ENCODE data around the gene RASIP1. TPM values are rescaled to one million over a fixed set of nuclear protein-coding genes. Genes with fewer than 3 reads are reported as not detected.

RASIP1 gene
- total RNA-seq, 1 experiment from 2014 or later, result 0.09 TPM

DNA sequence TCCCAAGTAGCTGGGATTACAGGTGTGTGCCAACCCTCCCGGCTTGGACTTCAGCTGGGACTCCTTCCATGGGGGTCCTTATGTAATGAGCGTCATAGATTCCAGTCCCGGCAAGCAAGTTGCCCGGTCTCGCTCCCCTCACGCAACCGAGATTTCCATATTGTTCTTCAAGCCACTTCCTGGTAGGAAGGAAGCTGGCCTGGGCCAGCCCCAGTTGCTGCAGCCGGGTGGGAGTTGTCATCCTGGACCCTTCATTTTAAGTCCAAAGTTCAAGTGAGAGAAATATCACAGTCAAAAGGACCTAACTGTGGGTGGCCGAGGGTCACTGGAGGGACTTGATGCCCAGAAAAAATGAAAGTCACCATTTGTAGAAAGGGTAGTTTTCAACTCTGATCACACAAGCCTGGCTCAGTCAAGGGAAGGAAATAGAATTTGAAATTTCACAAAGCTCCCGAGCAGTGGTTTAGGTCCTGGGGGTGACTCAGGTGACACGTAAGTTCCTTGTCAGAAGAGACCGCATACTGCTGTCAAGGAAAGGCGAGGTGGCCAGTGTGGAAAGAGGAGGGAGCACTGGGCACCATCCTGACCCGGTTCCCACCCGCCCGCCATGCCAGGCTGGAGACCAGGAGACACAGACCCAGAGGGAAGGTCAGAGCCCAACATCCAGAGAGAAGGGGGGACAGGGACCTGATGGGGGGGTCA lies 20.2 kb upstream of the RASIP1 start:
- peaks cover 55% of the 10 kb centered on the region for H3K27me3 Mint-ChIP-seq (ENCODE audit: unreplicated experiment)
- H3K4me1 Mint-ChIP-seq (ENCODE audit: low read depth, unreplicated experiment), result peaks cover 11% of the 10 kb centered on the region
- DNase-seq, result peak; percentile 40
- BruUV-seq (replicated peaks), result no TSS peak
- CTCF ChIA-PET, result interaction anchor here (1.0 to 1.5 kb wide), 3 partner anchors 9 to 22 kb away, joined by 3 to 5 read pairs (median 4); no protein-coding TSS in a partner anchor
- TF ChIP-seq, protein P1, sequence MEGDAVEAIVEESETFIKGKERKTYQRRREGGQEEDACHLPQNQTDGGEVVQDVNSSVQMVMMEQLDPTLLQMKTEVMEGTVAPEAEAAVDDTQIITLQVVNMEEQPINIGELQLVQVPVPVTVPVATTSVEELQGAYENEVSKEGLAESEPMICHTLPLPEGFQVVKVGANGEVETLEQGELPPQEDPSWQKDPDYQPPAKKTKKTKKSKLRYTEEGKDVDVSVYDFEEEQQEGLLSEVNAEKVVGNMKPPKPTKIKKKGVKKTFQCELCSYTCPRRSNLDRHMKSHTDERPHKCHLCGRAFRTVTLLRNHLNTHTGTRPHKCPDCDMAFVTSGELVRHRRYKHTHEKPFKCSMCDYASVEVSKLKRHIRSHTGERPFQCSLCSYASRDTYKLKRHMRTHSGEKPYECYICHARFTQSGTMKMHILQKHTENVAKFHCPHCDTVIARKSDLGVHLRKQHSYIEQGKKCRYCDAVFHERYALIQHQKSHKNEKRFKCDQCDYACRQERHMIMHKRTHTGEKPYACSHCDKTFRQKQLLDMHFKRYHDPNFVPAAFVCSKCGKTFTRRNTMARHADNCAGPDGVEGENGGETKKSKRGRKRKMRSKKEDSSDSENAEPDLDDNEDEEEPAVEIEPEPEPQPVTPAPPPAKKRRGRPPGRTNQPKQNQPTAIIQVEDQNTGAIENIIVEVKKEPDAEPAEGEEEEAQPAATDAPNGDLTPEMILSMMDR (IDR thresholded peaks at IDR 0.05; ENCODE audit: unreplicated experiment), result no peak
- no peaks in the 10 kb centered on the region for H3K36me3 Mint-ChIP-seq (ENCODE audit: insufficient read depth, unreplicated experiment)
- H3K9me3 Mint-ChIP-seq (ENCODE audit: low read depth, unreplicated experiment), result no peaks in the 10 kb centered on the region
- intact Hi-C loops (cut with micrococcal nuclease; ENCODE audit: unreplicated experiment), result no loop called here
- H3K4me3 Mint-ChIP-seq (ENCODE audit: low read depth, unreplicated experiment), result no peak overlapping the region
- H3K27ac Mint-ChIP-seq (ENCODE audit: unreplicated experiment), result peak overlapping the region; percentile 27

DNA sequence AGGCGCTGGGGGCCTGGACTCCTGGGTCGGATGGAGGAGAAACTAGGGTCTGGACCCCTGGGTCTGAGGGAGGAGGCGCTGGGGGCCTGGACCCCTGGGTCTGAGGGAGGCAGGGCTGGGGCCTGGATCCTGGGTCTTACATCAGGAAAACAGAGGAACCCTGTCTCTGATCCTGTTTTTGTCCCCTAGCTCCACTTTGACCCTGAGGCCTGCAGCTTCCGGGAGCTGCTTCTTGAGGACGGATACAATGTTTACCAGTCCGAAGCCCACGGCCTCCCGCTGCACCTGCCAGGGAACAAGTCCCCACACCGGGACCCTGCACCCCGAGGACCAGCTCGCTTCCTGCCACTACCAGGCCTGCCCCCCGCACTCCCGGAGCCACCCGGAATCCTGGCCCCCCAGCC lies 17.3 kb upstream of the RASIP1 start:
- peaks cover 32% of the 10 kb centered on the region for H3K4me1 Mint-ChIP-seq (ENCODE audit: low read depth, unreplicated experiment)
- BruUV-seq (replicated peaks), result no TSS peak
- CTCF ChIA-PET, result interaction anchor here (0.7 kb wide), 2 partner anchors 10 to 13 kb away, joined by 3 read pairs; no protein-coding TSS in a partner anchor
- DNase-seq, result no peak
- intact Hi-C loops (cut with micrococcal nuclease; ENCODE audit: unreplicated experiment), result no loop called here
- no peaks in the 10 kb centered on the region for H3K9me3 Mint-ChIP-seq (ENCODE audit: low read depth, unreplicated experiment)
- H3K27me3 Mint-ChIP-seq (ENCODE audit: unreplicated experiment), result peaks cover 27% of the 10 kb centered on the region
- peaks cover 7% of the 10 kb centered on the region for H3K36me3 Mint-ChIP-seq (ENCODE audit: insufficient read depth, unreplicated experiment)
- TF ChIP-seq, protein P1 (IDR thresholded peaks at IDR 0.05; ENCODE audit: unreplicated experiment), result no peak
- H3K4me3 Mint-ChIP-seq (ENCODE audit: low read depth, unreplicated experiment), result no peak overlapping the region
- no peak overlapping the region for H3K27ac Mint-ChIP-seq (ENCODE audit: unreplicated experiment)

DNA sequence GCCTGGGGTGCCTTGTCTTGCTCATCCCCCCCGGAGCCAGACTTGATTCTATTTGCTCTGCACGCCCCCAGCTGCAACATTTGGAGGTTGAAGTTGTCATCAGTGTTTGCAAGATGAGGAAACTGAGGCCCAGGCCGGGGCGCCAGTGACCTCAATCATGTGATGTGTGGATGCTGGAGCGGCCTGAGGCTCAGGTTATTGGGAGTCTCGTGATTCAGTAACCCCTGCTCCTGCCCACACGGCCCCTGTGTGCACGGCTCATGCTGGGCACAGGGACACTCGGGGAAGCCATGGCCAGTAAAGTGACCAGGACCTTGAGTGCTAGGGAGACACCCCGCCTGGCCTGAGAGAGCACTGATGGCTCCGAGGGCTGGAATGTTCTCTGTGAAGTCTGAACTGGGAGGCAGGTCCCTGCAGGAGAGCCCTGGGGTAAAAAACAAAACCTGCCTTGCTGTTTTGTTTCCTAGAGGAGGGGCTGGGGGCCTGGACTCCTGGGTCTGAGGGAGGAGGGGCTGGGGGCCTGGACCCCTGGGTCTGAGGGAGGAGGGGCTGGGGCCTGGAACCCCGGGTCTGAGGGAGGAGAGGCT lies 16.8 kb upstream of the RASIP1 start:
- TF ChIP-seq, protein P1 (IDR thresholded peaks at IDR 0.05; ENCODE audit: unreplicated experiment), result no peak
- peaks cover 12% of the 10 kb centered on the region for H3K36me3 Mint-ChIP-seq (ENCODE audit: insufficient read depth, unreplicated experiment)
- intact Hi-C loops (cut with micrococcal nuclease; ENCODE audit: unreplicated experiment), result no loop called here
- peaks cover 21% of the 10 kb centered on the region for H3K27me3 Mint-ChIP-seq (ENCODE audit: unreplicated experiment)
- DNase-seq, result no peak
- peaks cover 32% of the 10 kb centered on the region for H3K4me1 Mint-ChIP-seq (ENCODE audit: low read depth, unreplicated experiment)
- no peak overlapping the region for H3K4me3 Mint-ChIP-seq (ENCODE audit: low read depth, unreplicated experiment)
- H3K27ac Mint-ChIP-seq (ENCODE audit: unreplicated experiment), result no peak overlapping the region
- no TSS peak for BruUV-seq (replicated peaks)
- CTCF ChIA-PET, result interaction anchor here (0.7 kb wide), 1 partner anchor 10 kb away, joined by 3 read pairs; no protein-coding TSS in a partner anchor
- no peaks in the 10 kb centered on the region for H3K9me3 Mint-ChIP-seq (ENCODE audit: low read depth, unreplicated experiment)

DNA sequence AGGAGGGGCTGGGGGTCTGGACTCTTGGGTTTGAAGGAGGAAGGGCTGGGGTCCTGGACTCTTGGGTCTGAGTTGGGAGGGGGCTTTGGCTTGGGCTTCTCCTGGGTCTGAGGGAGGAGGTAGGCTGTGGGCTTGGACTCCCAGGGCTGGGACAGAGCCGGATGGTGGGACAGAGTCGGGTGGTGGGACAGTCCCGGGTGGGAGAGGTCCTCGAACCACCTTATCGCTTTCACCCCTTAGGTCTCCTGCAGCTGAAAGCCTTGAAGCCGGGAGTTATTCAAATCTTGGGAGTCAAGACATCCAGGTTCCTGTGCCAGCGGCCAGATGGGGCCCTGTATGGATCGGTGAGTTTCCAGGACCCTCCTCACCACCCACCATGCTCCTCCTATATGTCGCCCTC lies 16.3 kb upstream of the RASIP1 start:
- TF ChIP-seq, protein P1 (IDR thresholded peaks at IDR 0.05; ENCODE audit: unreplicated experiment), result no peak
- H3K9me3 Mint-ChIP-seq (ENCODE audit: low read depth, unreplicated experiment), result no peaks in the 10 kb centered on the region

More for the DNA sequence above, 16.3 kb upstream of the RASIP1 start:
- Mint-ChIP-seq H3K27me3 (ENCODE audit: unreplicated experiment) (peaks cover 16% of the 10 kb centered on the region), H3K4me3 (ENCODE audit: low read depth, unreplicated experiment) (no peak overlapping the region), H3K27ac (ENCODE audit: unreplicated experiment) (no peak overlapping the region), H3K4me1 (ENCODE audit: low read depth, unreplicated experiment) (peaks cover 32% of the 10 kb centered on the region), H3K36me3 (ENCODE audit: insufficient read depth, unreplicated experiment) (peaks cover 16% of the 10 kb centered on the region)
- intact Hi-C loops (cut with micrococcal nuclease; ENCODE audit: unreplicated experiment), result no loop called here
- DNase-seq, result no peak
- no TSS peak for BruUV-seq (replicated peaks)
- CTCF ChIA-PET, result no interaction called here
